Measurements from ENCODE around the gene SPTB. TPM values are rescaled to one million over a fixed set of nuclear protein-coding genes. Genes with fewer than 3 reads are reported as not detected.

SPTB gene
- total and polyA plus RNA-seq, 5 experiments from 2014 or later: 0.14 TPM; not detected in 4

- DNase-seq: no peak
- Mint-ChIP-seq H3K4me1 (peaks cover 0 to 39% (median 1%) of the 10 kb centered on the region in 4 donors), H3K9me3 (no peaks in the 10 kb centered on the region), H3K36me3 (no peaks in the 10 kb centered on the region), H3K27me3 (peaks cover 0 to 53% (median 18%) of the 10 kb centered on the region in 5 donors), H3K27ac (peak overlapping the region in 2 of 10 donors; percentile 49 to 88), H3K4me3 (no peak overlapping the region)
- POLR2A ChIA-PET: no interaction called here
- no peak for ATAC-seq
Observed at GRCh38 chr14:64756712-64757111, 123.0 kb downstream of the SPTB start.

GRCh38 chr14:64755781-64756221, 123.9 kb downstream of the SPTB start:
- H3K36me3 Mint-ChIP-seq: no peaks in the 10 kb centered on the region
- DNase-seq (peak in 3 of 10 donors; percentile 12 to 23 (median 21)), ATAC-seq (peak in 1 of 2 donors; percentile 39)
- peak overlapping the region in 1 of 10 donors; percentile 28 for H3K4me3 Mint-ChIP-seq
- POLR2A ChIA-PET: interaction anchor here (0.6 kb wide), 1 partner anchor 10 kb away, joined by 3 read pairs; no protein-coding TSS in a partner anchor
- H3K4me1 Mint-ChIP-seq: peaks cover 0 to 33% (median 0%) of the 10 kb centered on the region in 4 donors
- peaks cover 0 to 44% (median 13%) of the 10 kb centered on the region in 5 donors for H3K27me3 Mint-ChIP-seq
- H3K27ac Mint-ChIP-seq: peak overlapping the region in 4 of 10 donors; percentile 15 to 88 (median 44)
- H3K9me3 Mint-ChIP-seq: no peaks in the 10 kb centered on the region

- Mint-ChIP-seq H3K9me3 (no peaks in the 10 kb centered on the region), H3K4me3 (no peak overlapping the region), H3K27me3 (peaks cover 0 to 33% (median 10%) of the 10 kb centered on the region in 5 donors), H3K4me1 (peaks cover 0 to 26% (median 0%) of the 10 kb centered on the region in 4 donors), H3K36me3 (no peaks in the 10 kb centered on the region), H3K27ac (no peak overlapping the region)
- no peak for ATAC-seq
- POLR2A ChIA-PET: no interaction called here
- no peak for DNase-seq
Observed at GRCh38 chr14:64754685-64755084, 125.0 kb downstream of the SPTB start.

- Mint-ChIP-seq H3K9me3 (no peaks in the 10 kb centered on the region), H3K27ac (no peak overlapping the region)
Observed at GRCh38 chr14:64753999-64754398, 125.7 kb downstream of the SPTB start.

GRCh38 chr14:64753374-64753773, 126.3 kb downstream of the SPTB start:
- ATAC-seq (no peak), DNase-seq (no peak)
- Mint-ChIP-seq H3K4me3 (no peak overlapping the region), H3K27ac (no peak overlapping the region), H3K4me1 (peaks cover 0 to 22% (median 0%) of the 10 kb centered on the region in 4 donors), H3K27me3 (peaks cover 0 to 24% (median 10%) of the 10 kb centered on the region in 5 donors), H3K36me3 (no peaks in the 10 kb centered on the region), H3K9me3 (no peaks in the 10 kb centered on the region)
- POLR2A ChIA-PET: no interaction called here

More at GRCh38 chr14:64753999-64754398, 125.7 kb downstream of the SPTB start:
- Mint-ChIP-seq H3K4me3 (no peak overlapping the region), H3K27me3 (peaks cover 0 to 26% (median 10%) of the 10 kb centered on the region in 5 donors), H3K4me1 (peaks cover 0 to 24% (median 0%) of the 10 kb centered on the region in 4 donors), H3K36me3 (no peaks in the 10 kb centered on the region)
- POLR2A ChIA-PET: no interaction called here
- ATAC-seq (no peak), DNase-seq (no peak)

GRCh38 chr14:64752909-64753308, 126.8 kb downstream of the SPTB start:
- Mint-ChIP-seq H3K9me3 (no peaks in the 10 kb centered on the region), H3K27me3 (peaks cover 0 to 24% (median 10%) of the 10 kb centered on the region in 5 donors), H3K4me3 (no peak overlapping the region), H3K36me3 (no peaks in the 10 kb centered on the region), H3K4me1 (peaks cover 0 to 17% (median 0%) of the 10 kb centered on the region in 4 donors), H3K27ac (no peak overlapping the region)
- POLR2A ChIA-PET: no interaction called here
- DNase-seq: no peak
- ATAC-seq: no peak

GRCh38 chr14:64748995-64749714, 130.6 kb downstream of the SPTB start:
- no peak for DNase-seq
- no peak overlapping the region for H3K4me3 Mint-ChIP-seq
- H3K9me3 Mint-ChIP-seq: no peaks in the 10 kb centered on the region
- POLR2A ChIA-PET: no interaction called here
- no peak for ATAC-seq
- H3K4me1 Mint-ChIP-seq: peaks cover 0 to 12% (median 4%) of the 10 kb centered on the region in 4 donors
- no peaks in the 10 kb centered on the region for H3K27me3 Mint-ChIP-seq
- no peak overlapping the region for H3K27ac Mint-ChIP-seq
- H3K36me3 Mint-ChIP-seq: no peaks in the 10 kb centered on the region

- H3K9me3 Mint-ChIP-seq: no peaks in the 10 kb centered on the region
- H3K4me1 Mint-ChIP-seq: peaks cover 0 to 12% (median 4%) of the 10 kb centered on the region in 4 donors
- no peak overlapping the region for H3K4me3 Mint-ChIP-seq
- POLR2A ChIA-PET: no interaction called here
- H3K27me3 Mint-ChIP-seq: no peaks in the 10 kb centered on the region
- no peaks in the 10 kb centered on the region for H3K36me3 Mint-ChIP-seq
- DNase-seq (no peak), ATAC-seq (no peak)
- no peak overlapping the region for H3K27ac Mint-ChIP-seq
Observed at GRCh38 chr14:64748521-64748920, 131.2 kb downstream of the SPTB start.

- ATAC-seq (no peak), DNase-seq (no peak)
- no peaks in the 10 kb centered on the region for H3K9me3 Mint-ChIP-seq
- H3K27ac Mint-ChIP-seq: peak overlapping the region in 1 of 10 donors; percentile 31
- H3K36me3 Mint-ChIP-seq: no peaks in the 10 kb centered on the region
- peaks cover 0 to 12% (median 4%) of the 10 kb centered on the region in 4 donors for H3K4me1 Mint-ChIP-seq
- POLR2A ChIA-PET: no interaction called here
- H3K27me3 Mint-ChIP-seq: no peaks in the 10 kb centered on the region
- H3K4me3 Mint-ChIP-seq: no peak overlapping the region
Observed at GRCh38 chr14:64747327-64747726, 132.4 kb downstream of the SPTB start.

- no peaks in the 10 kb centered on the region for H3K36me3 Mint-ChIP-seq
- ATAC-seq: no peak
Observed at GRCh38 chr14:64746298-64747250, 133.1 kb downstream of the SPTB start.

GRCh38 chr14:64745511-64746091, 134.1 kb downstream of the SPTB start:
- Mint-ChIP-seq H3K27me3 (no peaks in the 10 kb centered on the region), H3K4me3 (no peak overlapping the region), H3K4me1 (peaks cover 0 to 12% (median 4%) of the 10 kb centered on the region in 4 donors), H3K27ac (peak overlapping the region in 1 of 10 donors; percentile 52), H3K36me3 (no peaks in the 10 kb centered on the region), H3K9me3 (no peaks in the 10 kb centered on the region)
- POLR2A ChIA-PET: no interaction called here
- ATAC-seq (no peak), DNase-seq (no peak)

More at GRCh38 chr14:64746298-64747250, 133.1 kb downstream of the SPTB start:
- Mint-ChIP-seq H3K4me1 (peaks cover 0 to 12% (median 4%) of the 10 kb centered on the region in 4 donors), H3K27ac (peak overlapping the region in 1 of 10 donors; percentile 68), H3K9me3 (no peaks in the 10 kb centered on the region), H3K4me3 (no peak overlapping the region), H3K27me3 (no peaks in the 10 kb centered on the region)
- POLR2A ChIA-PET: no interaction called here
- no peak for DNase-seq

GRCh38 chr14:64743061-64743460, 136.6 kb downstream of the SPTB start:
- H3K36me3 Mint-ChIP-seq: no peaks in the 10 kb centered on the region
- ATAC-seq (no peak), DNase-seq (no peak)
- H3K4me3 Mint-ChIP-seq: no peak overlapping the region
- no peaks in the 10 kb centered on the region for H3K9me3 Mint-ChIP-seq
- peaks cover 0 to 12% (median 4%) of the 10 kb centered on the region in 4 donors for H3K4me1 Mint-ChIP-seq
- H3K27me3 Mint-ChIP-seq: no peaks in the 10 kb centered on the region
- POLR2A ChIA-PET: no interaction called here
- H3K27ac Mint-ChIP-seq: no peak overlapping the region

Data from naive thymus-derived CD8-positive, alpha-beta T cell (primary cell).